NCI-H446 treated with DMSO at 0.1 percent for 48 hours (cell line): ENCODE results near the gene LRP6.
"Not testable (repeated sequence)": the region's sequence is repeated elsewhere in the genome, so short reads cannot be mapped to it uniquely, and the experiment has no call there.

Experiments used
- DNase-seq: peaks from one replicate; lab custom pipeline; 2025; lab: John Stamatoyannopoulos, UW

LRP6 gene

GRCh38 chr12:12180575-12180974 lies 86.3 kb downstream of the LRP6 start:
- no peak for DNase-seq

- DNase-seq: no peak
Measured at GRCh38 chr12:12180136-12180535, 86.7 kb downstream of the LRP6 start.

DNA sequence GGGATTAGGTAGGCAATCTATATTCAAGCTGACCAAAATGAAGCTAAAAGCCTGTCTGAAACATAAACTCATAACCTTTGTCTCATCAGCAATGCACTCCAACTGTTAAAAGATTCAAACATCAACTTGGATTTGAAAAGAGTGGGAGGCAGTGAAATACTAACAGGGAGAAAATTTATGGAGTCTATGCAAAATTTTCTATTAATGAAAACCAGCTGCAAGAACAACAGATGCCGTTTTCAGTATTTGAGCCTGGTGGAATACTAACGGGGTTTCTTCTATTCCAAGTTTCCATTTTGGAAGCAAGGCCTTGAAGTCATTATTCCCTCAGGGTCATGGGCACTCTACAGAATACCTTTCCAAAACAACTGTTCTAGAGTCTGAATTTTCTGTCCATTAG lies 88.3 kb downstream of the LRP6 start:
- DNase-seq: no peak

DNA sequence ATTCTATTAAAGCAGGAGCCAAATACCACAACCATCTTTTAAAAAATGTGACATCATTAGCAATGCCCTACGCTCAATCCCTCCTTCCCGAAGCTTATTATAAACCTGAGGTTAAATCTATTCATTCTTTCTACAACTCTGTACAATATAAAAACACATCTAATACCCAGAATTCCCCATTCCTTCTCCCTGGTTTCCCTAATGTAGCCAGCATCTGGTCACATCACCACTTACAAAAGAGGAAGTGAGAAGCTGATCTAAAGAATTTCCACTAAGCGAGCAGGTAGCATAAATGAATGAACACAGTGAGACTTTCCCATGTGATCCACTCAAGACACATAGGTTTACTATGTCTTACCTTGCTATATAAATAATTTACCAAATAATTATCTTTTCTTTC lies 90.4 kb downstream of the LRP6 start:
- DNase-seq: no peak

- peak; percentile 33 for DNase-seq
Measured at GRCh38 chr12:12171991-12172511, 94.8 kb downstream of the LRP6 start.

GRCh38 chr12:12167847-12168246 lies 99.0 kb downstream of the LRP6 start:
- no peak for DNase-seq

DNA sequence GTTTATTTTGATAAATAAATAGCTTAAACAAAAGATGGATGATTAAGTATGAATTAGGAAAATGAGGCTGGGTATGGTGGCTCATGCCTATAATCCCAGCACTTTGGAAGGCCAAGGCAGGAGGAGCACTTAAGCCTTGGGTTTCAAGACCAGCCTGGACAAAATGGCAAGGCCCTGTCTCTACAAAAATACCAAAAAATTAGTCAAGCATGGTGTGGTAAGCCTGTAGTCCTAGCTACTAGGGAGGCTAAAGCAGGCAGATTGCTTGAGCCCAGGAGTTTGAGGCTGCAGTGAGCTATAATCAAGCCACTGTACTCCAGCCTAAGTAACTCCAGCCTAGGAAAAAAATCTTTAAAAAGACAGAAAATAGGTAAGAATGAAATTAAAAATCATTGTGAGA lies 100.1 kb downstream of the LRP6 start:
- DNase-seq: no peak

- no peak for DNase-seq
Measured at GRCh38 chr12:12159988-12160387, 106.9 kb downstream of the LRP6 start.

DNA sequence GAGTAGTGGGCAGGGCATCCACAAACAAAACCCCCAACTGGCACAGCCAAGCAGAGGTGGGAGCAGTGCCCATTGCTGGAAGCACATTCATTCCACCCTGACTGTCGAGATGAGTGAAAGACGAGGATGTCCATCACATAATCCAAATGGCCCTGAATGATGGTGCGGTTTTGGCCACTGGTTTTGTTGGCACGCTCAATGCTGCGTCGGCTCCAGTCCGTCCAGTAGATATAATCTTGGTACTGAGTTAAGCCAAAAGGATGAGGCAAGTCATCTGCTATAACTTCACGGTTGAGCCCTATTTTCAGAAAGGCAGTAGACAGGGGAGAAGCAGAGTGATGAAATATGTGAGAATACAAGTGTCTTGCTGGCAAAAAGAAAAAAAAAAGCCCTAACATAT lies 108.0 kb downstream of the LRP6 start:
- DNase-seq: peak; percentile 38

DNA sequence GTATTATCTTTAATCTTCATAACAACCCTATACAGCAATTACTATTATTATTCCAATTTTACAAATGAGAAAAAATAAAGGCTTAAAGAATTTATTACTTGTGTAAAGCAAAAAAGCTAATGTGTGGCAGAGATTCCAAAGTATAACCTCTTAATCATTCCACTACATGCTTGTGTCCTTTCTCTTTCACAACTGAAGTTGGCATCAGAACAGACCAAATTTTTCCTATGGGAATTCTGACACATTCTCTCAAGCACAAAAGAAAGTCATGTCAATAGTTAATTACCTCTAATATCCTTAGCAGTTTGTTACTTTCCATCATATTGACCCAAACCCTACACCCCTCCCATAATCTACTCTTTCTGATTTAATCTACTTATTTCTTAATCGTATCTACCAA lies 109.4 kb downstream of the LRP6 start:
- DNase-seq: no peak

DNA sequence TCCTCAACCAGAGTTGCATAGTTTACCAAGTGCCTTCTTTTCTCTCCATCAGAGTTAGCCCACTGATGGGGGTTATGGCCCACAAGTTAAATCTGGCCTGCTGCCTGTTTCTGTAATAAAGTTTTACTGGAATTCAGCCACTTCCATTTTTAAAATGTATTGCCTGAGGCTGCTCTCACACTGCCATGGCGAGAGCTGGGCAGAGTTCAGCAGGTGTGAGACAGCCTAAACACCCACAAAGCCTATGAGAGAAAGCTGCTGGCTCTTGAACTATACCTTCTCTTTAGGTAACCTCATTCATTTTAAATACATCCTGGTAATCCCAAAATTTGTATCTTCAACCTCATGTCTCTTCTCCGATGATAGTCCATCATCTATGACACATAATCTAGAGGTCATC lies 110.0 kb downstream of the LRP6 start:
- DNase-seq: no peak

DNA sequence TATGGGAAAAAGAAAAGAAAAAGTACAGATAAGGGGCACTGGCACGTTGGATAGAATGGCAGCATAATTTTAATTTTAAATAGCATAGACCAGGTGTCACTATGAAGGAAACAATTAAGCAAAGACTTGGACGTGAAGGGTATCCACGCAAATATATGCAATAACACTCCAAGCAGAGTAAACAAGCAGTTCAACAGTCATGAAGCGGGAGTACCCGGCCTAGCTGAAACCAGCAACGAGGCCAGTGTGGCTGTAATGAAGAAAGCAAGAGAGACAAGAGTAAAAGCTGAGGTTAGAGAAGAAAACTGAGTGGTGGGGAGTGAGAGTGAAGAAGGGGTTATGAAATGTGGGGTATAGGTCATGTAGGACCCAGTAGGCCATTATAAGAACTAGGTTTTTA lies 110.7 kb downstream of the LRP6 start:
- no peak for DNase-seq

GRCh38 chr12:12153596-12153995 lies 113.2 kb downstream of the LRP6 start:
- DNase-seq: no peak

GRCh38 chr12:12147111-12147510 lies 119.7 kb downstream of the LRP6 start:
- no peak for DNase-seq

GRCh38 chr12:12144531-12144930 lies 122.3 kb downstream of the LRP6 start:
- DNase-seq: not testable (repeated sequence)

- no peak for DNase-seq
Measured at GRCh38 chr12:12141000-12141399, 125.8 kb downstream of the LRP6 start.

GRCh38 chr12:12138203-12139154 lies 128.4 kb downstream of the LRP6 start:
- DNase-seq: no peak

DNA sequence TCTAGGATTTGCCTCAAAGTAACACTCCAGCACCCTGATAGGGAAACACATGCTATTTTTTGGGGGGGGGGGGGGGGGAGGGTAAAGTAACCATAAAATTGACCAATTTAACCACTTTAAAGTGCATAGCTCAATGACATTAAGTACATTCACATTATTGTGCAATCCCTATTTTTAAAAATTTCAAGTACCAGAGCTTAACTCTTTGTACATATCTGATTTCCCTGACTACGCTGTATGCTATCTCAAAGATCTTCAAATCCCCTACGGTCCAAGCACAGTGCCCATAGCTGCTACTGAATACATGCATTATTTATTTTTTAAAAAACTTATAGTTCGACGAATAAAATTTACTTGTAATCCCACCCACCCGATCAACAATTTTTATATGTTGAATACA lies 133.1 kb downstream of the LRP6 start:
- no peak for DNase-seq

DNA sequence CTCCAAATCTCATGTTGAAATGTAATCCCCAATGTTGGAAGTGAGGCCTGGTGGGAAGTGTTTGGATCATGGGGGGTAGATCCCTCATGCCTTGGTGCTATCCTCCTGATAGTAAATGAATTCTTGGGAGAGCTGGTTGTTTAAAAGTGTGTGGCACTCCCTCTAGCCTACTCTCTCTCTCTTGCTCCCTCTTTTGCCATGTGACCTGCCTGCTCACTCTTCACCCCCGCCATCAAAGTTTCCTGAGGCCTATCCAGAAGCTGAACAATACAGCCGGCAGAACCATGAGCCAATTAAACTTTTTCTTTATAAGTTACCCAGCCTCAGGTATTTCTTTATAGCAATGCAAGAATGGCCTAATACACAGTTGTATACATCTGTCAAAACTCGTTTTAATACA lies 133.6 kb downstream of the LRP6 start:
- DNase-seq: no peak

DNA sequence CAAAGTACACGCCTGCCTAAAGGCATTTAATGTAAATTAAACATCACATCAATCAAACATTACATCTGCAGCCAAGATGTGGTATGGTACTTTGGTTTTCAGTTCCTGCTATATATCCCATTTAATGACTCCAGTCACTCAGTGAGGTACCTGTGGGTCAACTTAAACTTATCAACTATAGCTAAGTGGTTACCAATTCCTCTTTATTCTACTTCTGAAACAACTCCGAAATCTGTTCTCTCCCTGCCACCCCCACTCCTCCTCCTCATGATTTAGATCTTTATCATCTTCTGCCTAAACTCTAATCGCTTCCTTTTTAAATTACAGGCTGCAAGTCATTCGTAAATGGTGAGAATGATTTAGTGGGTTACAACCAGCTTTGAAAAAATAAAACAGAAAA lies 138.2 kb downstream of the LRP6 start:
- no peak for DNase-seq

GRCh38 chr12:12127304-12127703 lies 139.5 kb downstream of the LRP6 start:
- DNase-seq: no peak

- no peak for DNase-seq
Measured at GRCh38 chr12:12126551-12126950, 140.3 kb downstream of the LRP6 start.

- no peak for DNase-seq
Measured at GRCh38 chr12:12123036-12123604, 143.7 kb downstream of the LRP6 start.
